ENCODE data around the gene COQ4.

COQ4 gene

GRCh38 chr9:128375865-128376264 is 53.2 kb downstream of the COQ4 start:
- Histone ChIP-seq H3K79me2 (ENCODE audit: control insufficient read depth, insufficient read depth, low read length, unreplicated experiment) (peaks cover 50% of the 10 kb centered on the region), H2AFZ (ENCODE audit: low read length, unreplicated experiment) (no peak overlapping the region), H3K4me3 (ENCODE audit: low read depth, low read length) (no peak overlapping the region), H3K27me3 (ENCODE audit: insufficient read depth, low read length) (no peaks in the 10 kb centered on the region), H3K4me1 (ENCODE audit: control insufficient read depth, insufficient read depth, low read length, unreplicated experiment) (peaks cover 13% of the 10 kb centered on the region), H3K36me3 (ENCODE audit: insufficient read depth, low read length) (no peaks in the 10 kb centered on the region), H3K27ac (ENCODE audit: low read depth, low read length) (no peak overlapping the region)

GRCh38 chr9:128382261-128382660 is 59.6 kb downstream of the COQ4 start:
- no peaks in the 10 kb centered on the region for H3K4me1 ChIP-seq (ENCODE audit: control insufficient read depth, insufficient read depth, low read length, unreplicated experiment)
- no peaks in the 10 kb centered on the region for H3K36me3 ChIP-seq (ENCODE audit: insufficient read depth, low read length)
- H2AFZ ChIP-seq (ENCODE audit: low read length, unreplicated experiment): no peak overlapping the region
- H3K27ac ChIP-seq (ENCODE audit: low read depth, low read length): no peak overlapping the region
- H3K79me2 ChIP-seq (ENCODE audit: control insufficient read depth, insufficient read depth, low read length, unreplicated experiment): peaks cover 3% of the 10 kb centered on the region
- H3K4me3 ChIP-seq (ENCODE audit: low read depth, low read length): no peak overlapping the region
- H3K27me3 ChIP-seq (ENCODE audit: insufficient read depth, low read length): no peaks in the 10 kb centered on the region

GRCh38 chr9:128383007-128383753 is 60.5 kb downstream of the COQ4 start:
- no peaks in the 10 kb centered on the region for H3K36me3 ChIP-seq (ENCODE audit: insufficient read depth, low read length)
- no peak overlapping the region for H3K4me3 ChIP-seq (ENCODE audit: low read depth, low read length)
- H3K27ac ChIP-seq (ENCODE audit: low read depth, low read length): no peak overlapping the region

More at GRCh38 chr9:128383007-128383753, 60.5 kb downstream of the COQ4 start:
- H3K27me3 ChIP-seq (ENCODE audit: insufficient read depth, low read length): no peaks in the 10 kb centered on the region
- H3K4me1 ChIP-seq (ENCODE audit: control insufficient read depth, insufficient read depth, low read length, unreplicated experiment): no peaks in the 10 kb centered on the region
- no peak overlapping the region for H2AFZ ChIP-seq (ENCODE audit: low read length, unreplicated experiment)
- no peaks in the 10 kb centered on the region for H3K79me2 ChIP-seq (ENCODE audit: control insufficient read depth, insufficient read depth, low read length, unreplicated experiment)
